Endothelial cell of umbilical vein (primary cell): ENCODE results near the gene TNIK. TPM values are rescaled to one million over a fixed set of nuclear protein-coding genes. Genes with fewer than 3 reads are reported as not detected.

ENCODE experiments used
- BruUV-seq: library from RNA; stranded (reverse); fragments of 400-500 nt; replicated peaks from 2 replicates; lab custom pipeline; 2021; lab: Mats Ljungman, UMichigan
- CTCF ChIA-PET: fragments of 300-600, 350-600 bp; sonication (Branson Sonifier 250); formaldehyde crosslinking; loops from one replicate; lab custom pipeline; 2021; ENCODE audit warnings: antibody characterized with exemption, inconsistent platforms; lab: Charles Lee
- POLR2A ChIA-PET: fragments of 300-600, 350-600 bp; sonication (Branson Sonifier 250); formaldehyde crosslinking; loops from one replicate; lab custom pipeline; 2021; ENCODE audit warnings: antibody characterized with exemption, inconsistent platforms; lab: Charles Lee
- DNase-seq: peaks from one replicate; pipeline ENCODE4 v3.0.0-alpha.2; 2011; ENCODE audit warnings: low read depth, low spot score
- FAIRE-seq: peaks from 2 replicates; lab custom pipeline; 2011; peaks lifted over from hg19 to GRCh38; lab: Jason Lieb, UNC
- H2AFZ ChIP-seq: 2 replicates; pipeline ENCODE4 v1.6.0; 2012; ENCODE audit warnings: low read depth, low read length, control low read depth, inconsistent platforms
- H3K27ac ChIP-seq: 2 replicates; pipeline ENCODE4 v1.5.1; 2011; ENCODE audit warnings: low read depth, mild to moderate bottlenecking, control low read depth, low read length, moderate library complexity; ENCODE audit not compliant: insufficient read depth
- H3K27me3 ChIP-seq, 2 experiments: 2 replicates each; pipeline versions ENCODE4 v1.6.0 to v1.6.1; 2011; ENCODE audit warnings: low read length in 2 of 2, mixed read lengths in 1 of 2; ENCODE audit not compliant: control insufficient read depth in 2 of 2, insufficient read depth in 2 of 2
- H3K36me3 ChIP-seq, 2 experiments: 2 replicates in 1 of 2; 3 replicates in 1 of 2; pipeline ENCODE4 v1.5.1; 2011; ENCODE audit warnings: low read length in 2 of 2, mild to moderate bottlenecking in 1 of 2, moderate library complexity in 1 of 2; ENCODE audit not compliant: control insufficient read depth in 2 of 2, insufficient read depth in 2 of 2; ENCODE audit errors: extremely low read depth in 1 of 2
- H3K4me1 ChIP-seq: 3 replicates; pipeline ENCODE4 v1.5.1; 2011; ENCODE audit warnings: mild to moderate bottlenecking, low read length; ENCODE audit not compliant: control insufficient read depth, insufficient read depth; ENCODE audit errors: extremely low read depth
- H3K4me2 ChIP-seq: 2 replicates; pipeline ENCODE4 v1.6.1; 2011; ENCODE audit warnings: low read length, control low read depth, mixed read lengths; ENCODE audit not compliant: insufficient read depth
- H3K4me3 ChIP-seq, 3 experiments: fragments of 200-600 bp in 1 of 3; sonication (generic), shearing (Covaris generic) in 1 of 3; replicated peaks in 1 of 3; 2 replicates each; pipeline ENCODE4 v1.5.1; 2011 to 2016; ENCODE audit warnings: control low read depth in 3 of 3, low read length in 3 of 3, mild to moderate bottlenecking in 2 of 3, inconsistent platforms in 1 of 3, low read depth in 1 of 3, moderate library complexity in 1 of 3; ENCODE audit not compliant: insufficient read depth in 1 of 3
- H3K79me2 ChIP-seq: 2 replicates; pipeline ENCODE4 v1.6.0; 2012; ENCODE audit warnings: low read length, inconsistent platforms; ENCODE audit not compliant: control insufficient read depth, insufficient read depth
- H3K9ac ChIP-seq: replicated peaks from 2 replicates; pipeline ENCODE3; 2011; ENCODE audit warnings: low read length, control low read depth; ENCODE audit not compliant: insufficient read depth; ENCODE audit errors: extremely low read depth
- H3K9me1 ChIP-seq: replicated peaks from 3 replicates; pipeline ENCODE4 v1.6.0; 2011; ENCODE audit warnings: mild to moderate bottlenecking, low read length; ENCODE audit not compliant: control insufficient read depth, insufficient read depth; ENCODE audit errors: extremely low read depth
- H3K9me3 ChIP-seq: replicated peaks from 2 replicates; pipeline ENCODE4 v1.5.1; 2012; ENCODE audit warnings: low read length, inconsistent platforms; ENCODE audit not compliant: control insufficient read depth, insufficient read depth
- H4K20me1 ChIP-seq: replicated peaks from 2 replicates; pipeline ENCODE3; 2011; ENCODE audit warnings: mild to moderate bottlenecking, low read length; ENCODE audit not compliant: control insufficient read depth, insufficient read depth; ENCODE audit errors: extremely low read depth
- CTCF ChIP-seq, 2 donors: IDR thresholded peaks; 1 replicate in 1 of 2; 2 replicates in 1 of 2; pipeline ENCODE4 v1.5.1; 2011; ENCODE audit warnings: low read length in 2 of 2, mild to moderate bottlenecking in 2 of 2, moderate library complexity in 2 of 2, control low read depth in 1 of 2, inconsistent platforms in 1 of 2, low read depth in 1 of 2; ENCODE audit not compliant: insufficient read depth in 1 of 2; ENCODE audit errors: extremely low read depth in 1 of 2
- EZH2 ChIP-seq: IDR thresholded peaks from 2 replicates; pipeline ENCODE4 v1.6.1; 2012; ENCODE audit warnings: borderline replicate concordance, low read depth, mild to moderate bottlenecking, moderate library complexity, low read length, inconsistent platforms; ENCODE audit not compliant: severe bottlenecking
- FOS ChIP-seq: IDR thresholded peaks from 2 replicates; pipeline ENCODE4 v1.6.1; 2011; ENCODE audit warnings: mild to moderate bottlenecking, low read length, moderate library complexity, borderline replicate concordance; ENCODE audit not compliant: insufficient read depth
- JUN ChIP-seq: IDR thresholded peaks from 2 replicates; pipeline ENCODE4 v1.6.1; 2011; ENCODE audit warnings: borderline replicate concordance, low read depth; ENCODE audit not compliant: insufficient read length, insufficient read depth
- MAX ChIP-seq: IDR thresholded peaks from 2 replicates; pipeline ENCODE4 v1.6.1; 2011; ENCODE audit not compliant: insufficient read depth, insufficient read length
- MYC ChIP-seq: IDR thresholded peaks from one replicate; pipeline ENCODE4 v1.6.1; 2011; ENCODE audit warnings: mild to moderate bottlenecking, low read depth, low read length
- POLR2A ChIP-seq: IDR thresholded peaks from 2 replicates; pipeline ENCODE4 v1.6.1; 2012; ENCODE audit warnings: low read depth, mild to moderate bottlenecking, control low read depth, low read length
- dilution Hi-C: fragments of 300-500 bp; cut with MboI; formaldehyde crosslinking; loops from one replicate; pipeline ENCODE4 v1.15.0; 2019; ENCODE audit warnings: low sequenced_read_pairs; ENCODE audit not compliant: extremely low pct_ligation_motif_present
- intact Hi-C: fragments of 100-400 bp; cut with micrococcal nuclease; formaldehyde crosslinking; loops from one replicate; pipeline ENCODE4 v1.10.0; 2022
- polyA plus RNA-seq, 4 experiments: library from polyadenylated mRNA; depleted of rRNA in 3 of 4; stranded (reverse) in 3 of 4; unstranded in 1 of 4; fragments of >200 nt; gene quantifications; 2 replicates each; pipeline versions ENCODE4 v1.2.1 to v1.2.3, GENCODE V29; 2011 to 2012; ENCODE audit warnings: missing spikeins in 1 of 4
- total RNA-seq: library from RNA; stranded (reverse); gene quantifications from 2 replicates; pipeline ENCODE4 v1.2.3, GENCODE V29; 2021

The TNIK gene
- total and polyA plus RNA-seq, 2 donors (not counting 3 experiments of a cell fraction or from before 2014, with no cell fraction given) = 10.9 to 39.7 TPM

DNA sequence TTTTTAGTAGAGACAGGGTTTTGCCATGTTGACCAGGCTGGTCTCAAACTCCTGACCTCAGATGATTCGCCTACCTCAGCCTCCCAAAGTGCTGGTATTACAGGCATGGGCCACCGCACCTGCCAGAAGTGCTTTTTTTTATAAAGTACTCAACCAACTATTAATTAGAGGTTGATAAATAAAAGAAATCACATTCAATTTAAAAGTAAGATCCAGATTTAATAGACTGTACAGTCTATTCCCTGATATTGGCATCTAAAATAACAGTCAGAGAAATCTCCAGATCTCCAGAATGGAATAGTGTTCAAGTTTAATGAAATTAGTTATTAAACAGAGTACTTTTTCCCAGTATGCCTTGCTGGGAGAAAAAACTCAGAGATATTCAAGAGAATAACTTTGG, 290.8 kb downstream of the TNIK start:
- H3K9me1 ChIP-seq = no peaks in the 10 kb centered on the region
- peaks cover 0 to 2% of the 10 kb centered on the region in 2 experiments for H3K36me3 ChIP-seq
- ChIA-PET POLR2A (no interaction called here), CTCF (interaction anchor here (1.3 kb wide), 2 partner anchors 292 to 396 kb away, joined by 3 to 4 read pairs; no protein-coding TSS in a partner anchor)
- no peak overlapping the region for H3K4me2 ChIP-seq
- dilution Hi-C loops (no loop called here), intact Hi-C loops (no loop called here)
- H2AFZ ChIP-seq = no peak overlapping the region
- H3K4me1 ChIP-seq = peaks cover 2% of the 10 kb centered on the region
- H4K20me1 ChIP-seq = no peaks in the 10 kb centered on the region
- FAIRE-seq (no peak), DNase-seq (no peak)
- no peak for TF ChIP-seq JUN
- no peak for TF ChIP-seq EZH2
- no peak for TF ChIP-seq MYC
- no peak for TF ChIP-seq POLR2A
- no peak for TF ChIP-seq MAX
- TF ChIP-seq CTCF (IDR thresholded peaks at IDR 0.05; ENCODE audit: extremely low read depth in 1 of 2, insufficient read depth in 1 of 2, low read depth in 1 of 2, low read length in 2 of 2) = no peak
- TF ChIP-seq FOS = no peak
- no TSS peak for BruUV-seq
- no peak overlapping the region for H3K27ac ChIP-seq
- no peak overlapping the region for H3K9ac ChIP-seq
- H3K27me3 ChIP-seq = no peaks in the 10 kb centered on the region
- H3K79me2 ChIP-seq = no peaks in the 10 kb centered on the region
- H3K4me3 ChIP-seq = no peak overlapping the region
- no peaks in the 10 kb centered on the region for H3K9me3 ChIP-seq
